ENCODE results near the gene ULK3.

Gene ULK3

GRCh38 chr15:74840851-74841775 is 1.8 kb downstream of the ULK3 start:
- DNase-seq (ENCODE audit: low read depth, low spot score): no peak

DNA sequence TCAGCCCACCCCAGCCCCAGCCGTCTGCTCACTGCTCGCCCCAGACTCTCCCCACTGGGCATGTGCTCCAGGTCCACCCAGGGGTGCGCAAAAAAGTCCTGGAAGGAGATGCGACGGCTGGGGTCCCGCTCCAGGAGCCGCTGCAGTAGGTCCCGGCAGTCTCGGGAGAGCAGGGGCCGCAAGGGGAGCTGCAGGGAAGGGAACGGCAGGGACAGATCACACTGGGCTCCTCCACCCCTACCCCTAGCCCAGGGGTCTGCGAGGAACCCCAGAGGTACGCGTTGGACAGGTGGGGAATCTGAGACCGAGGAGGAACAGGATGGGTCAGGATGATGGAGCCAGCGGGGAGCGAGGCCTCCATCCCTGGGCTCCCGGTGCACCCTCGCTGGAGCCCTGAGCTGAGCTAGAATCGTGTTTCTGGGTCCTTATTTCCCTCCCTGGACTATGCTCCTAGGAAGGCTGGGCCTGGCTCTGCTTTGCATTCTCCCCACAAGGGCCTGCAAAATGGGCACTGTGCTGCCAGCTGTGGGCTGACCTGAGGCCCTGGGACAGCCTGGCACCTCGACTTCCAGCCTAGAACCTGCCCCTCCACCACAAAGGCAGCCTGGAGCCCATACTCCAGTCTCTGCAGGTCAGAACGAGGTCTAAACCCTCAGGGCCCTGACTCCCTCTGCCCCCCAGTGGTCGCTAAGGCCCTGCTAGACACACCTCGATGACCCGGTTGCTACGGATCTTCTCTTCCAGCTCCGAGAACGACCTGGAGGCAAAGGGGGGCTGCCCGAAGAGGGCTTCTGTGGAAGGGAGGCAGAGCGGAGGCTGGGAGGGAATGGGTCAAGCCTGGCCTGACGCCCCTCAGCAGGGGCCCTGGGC is 3.2 kb downstream of the ULK3 start:
- no peak for DNase-seq (ENCODE audit: low read depth, low spot score)

- DNase-seq (ENCODE audit: low read depth, low spot score): no peak
These were observed 4.0 kb downstream of the ULK3 start for GRCh38 chr15:74838746-74839525.

- no peak for DNase-seq (ENCODE audit: low read depth, low spot score)
These were observed 4.8 kb downstream of the ULK3 start for GRCh38 chr15:74838137-74838516.

DNA sequence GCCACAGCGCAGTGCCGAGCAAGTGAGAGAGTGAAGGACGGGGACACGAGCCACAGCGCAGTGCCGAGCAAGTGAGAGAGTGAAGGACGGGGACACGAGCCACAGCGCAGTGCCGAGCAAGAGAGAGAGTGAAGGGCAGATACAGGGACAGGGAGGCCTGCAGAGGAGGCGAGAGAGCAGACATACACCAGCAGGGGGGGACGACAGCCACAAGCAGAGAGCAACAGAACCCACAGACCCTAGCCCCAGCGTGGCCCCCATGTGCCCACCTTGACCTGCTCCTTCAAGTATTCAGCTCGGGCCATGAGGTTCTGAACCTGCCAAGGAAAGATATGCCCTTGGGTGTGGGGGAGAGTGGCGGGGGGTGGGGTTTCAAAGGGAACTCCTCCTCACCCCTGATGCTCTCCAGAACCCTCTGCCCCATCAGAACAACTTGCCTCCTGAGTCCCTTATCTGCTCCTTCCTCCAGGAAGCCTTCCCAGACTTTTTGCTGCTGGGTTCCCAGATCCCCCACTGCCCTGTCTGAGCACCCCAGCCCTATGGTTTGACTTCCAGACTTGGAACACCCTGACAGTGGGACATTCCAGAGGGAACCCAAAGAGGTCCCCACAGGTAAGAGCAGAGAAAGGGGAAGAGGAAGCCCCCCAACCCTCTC is 5.3 kb downstream of the ULK3 start:
- DNase-seq (ENCODE audit: low read depth, low spot score): no peak

DNA sequence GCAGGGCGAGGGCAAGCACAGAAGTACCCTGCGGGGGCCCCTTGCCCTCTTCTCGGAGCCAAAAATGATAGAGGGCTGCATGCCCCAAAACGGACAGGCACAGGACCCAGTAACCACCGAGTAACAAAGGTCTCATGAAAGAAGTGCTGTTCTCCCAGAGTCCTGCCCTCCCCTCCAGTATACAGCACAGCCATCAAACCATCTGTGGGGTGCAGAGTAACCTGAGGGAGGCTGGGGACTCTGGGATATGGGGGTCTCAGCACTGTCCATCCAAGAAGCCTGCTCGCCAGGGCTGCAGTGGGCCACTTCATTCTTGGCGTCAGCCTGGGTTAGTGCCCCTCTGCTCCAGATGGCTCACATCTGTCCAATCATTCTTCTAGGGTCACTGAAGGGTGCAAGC is 6.1 kb downstream of the ULK3 start:
- no peak for DNase-seq (ENCODE audit: low read depth, low spot score)

- no peak for DNase-seq (ENCODE audit: low read depth, low spot score)
These were observed 7.6 kb downstream of the ULK3 start for GRCh38 chr15:74835312-74835823.

- DNase-seq (ENCODE audit: low read depth, low spot score): no peak
These were observed 9.4 kb downstream of the ULK3 start for GRCh38 chr15:74833376-74834107.

- DNase-seq (ENCODE audit: low read depth, low spot score): no peak
These were observed 10.1 kb downstream of the ULK3 start for GRCh38 chr15:74832826-74833225.

DNA sequence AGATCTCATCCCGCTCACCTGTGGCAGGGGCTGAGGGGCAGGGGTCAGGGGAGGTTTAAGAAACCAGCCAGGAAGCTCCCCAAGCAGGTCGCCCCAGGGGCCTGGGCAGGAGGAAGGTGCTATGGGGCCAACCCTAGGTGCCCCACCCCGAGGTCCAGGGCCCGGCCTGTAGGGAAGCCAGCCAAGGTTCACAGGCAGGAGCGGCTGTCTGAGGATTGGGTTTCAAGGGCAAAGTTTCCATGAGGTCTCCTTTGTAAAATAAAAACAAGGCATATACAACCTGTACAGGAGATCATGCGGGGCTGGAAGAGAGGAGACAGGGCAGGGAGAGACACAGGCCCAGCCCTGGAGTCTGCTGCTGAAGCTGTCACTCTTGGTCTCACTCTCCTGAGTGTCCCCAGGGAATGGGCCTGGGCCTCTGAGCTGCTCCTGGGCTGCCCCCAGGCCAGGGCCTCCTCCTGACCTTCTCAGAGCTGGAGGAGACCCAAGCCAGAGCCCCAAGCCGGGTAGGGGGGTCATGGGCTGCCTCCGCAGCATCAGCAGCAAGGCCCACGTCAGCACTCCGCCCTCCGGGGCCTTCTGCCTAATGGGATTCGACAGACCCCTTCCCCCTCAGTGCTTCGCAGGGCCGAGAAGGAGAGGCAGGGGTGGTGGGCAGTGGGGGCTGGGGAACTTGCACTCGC is 11.0 kb downstream of the ULK3 start:
- DNase-seq (ENCODE audit: low read depth, low spot score): no peak

DNA sequence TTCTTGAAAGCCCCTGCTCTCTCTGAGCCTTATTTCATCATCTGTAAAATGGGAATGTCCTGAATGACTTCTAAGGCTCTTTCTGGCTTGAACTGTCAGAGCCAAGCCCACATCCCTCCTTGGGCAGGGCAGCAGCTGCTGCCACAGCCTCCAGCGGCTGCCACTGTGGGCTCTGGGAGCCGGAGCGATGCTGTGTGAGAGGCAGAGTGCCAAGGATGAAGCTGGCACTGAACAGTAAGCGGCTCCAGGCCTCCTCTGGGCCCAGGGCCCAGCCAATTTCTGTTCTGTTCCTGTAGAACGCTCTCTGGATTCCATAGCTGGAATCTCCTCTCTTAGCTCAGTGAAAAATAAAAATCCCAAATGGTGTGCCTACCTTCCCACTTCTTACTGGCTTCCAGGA is 12.1 kb downstream of the ULK3 start:
- no peak for DNase-seq (ENCODE audit: low read depth, low spot score)

GRCh38 chr15:74829991-74830390 is 13.0 kb downstream of the ULK3 start:
- no peak for DNase-seq (ENCODE audit: low read depth, low spot score)

DNA sequence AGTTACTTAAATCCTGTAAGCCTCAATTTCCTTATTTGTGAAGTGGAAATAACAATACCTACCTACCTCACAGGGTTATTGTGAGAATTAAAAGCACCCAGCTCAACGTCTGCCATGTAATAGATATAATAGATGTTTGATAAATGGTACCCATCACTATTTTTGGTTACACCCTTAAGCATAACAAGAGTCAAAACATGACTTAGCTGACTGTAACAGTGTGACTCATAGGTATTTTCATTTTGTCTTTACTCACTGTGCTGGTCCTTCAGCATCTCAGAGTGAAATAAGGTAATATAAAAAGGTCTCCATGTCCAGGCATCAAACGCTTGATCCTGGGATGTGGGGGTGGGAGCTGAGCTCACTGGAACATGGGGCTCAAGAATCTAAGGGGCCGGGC is 13.5 kb downstream of the ULK3 start:
- no peak for DNase-seq (ENCODE audit: low read depth, low spot score)

DNA sequence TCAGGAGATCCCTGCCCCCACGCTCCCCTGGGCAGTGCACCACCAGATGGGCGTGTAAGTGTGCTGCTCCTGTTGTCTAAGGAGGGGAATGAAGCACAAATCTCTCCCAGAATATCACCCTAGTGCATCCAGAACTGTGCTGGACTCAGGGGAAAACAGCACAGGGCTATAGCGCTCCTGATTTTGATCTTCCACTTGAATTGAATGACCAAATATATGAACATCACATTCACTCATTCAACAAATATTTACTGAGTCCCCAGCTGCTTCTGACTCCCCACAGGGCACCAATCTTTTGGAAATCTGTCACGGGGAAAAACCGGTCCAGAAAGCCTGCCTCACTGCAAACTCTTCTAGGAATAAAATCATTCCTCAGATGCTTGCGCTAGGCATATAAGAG is 14.1 kb downstream of the ULK3 start:
- no peak for DNase-seq (ENCODE audit: low read depth, low spot score)

- no peak for DNase-seq (ENCODE audit: low read depth, low spot score)
These were observed 15.3 kb downstream of the ULK3 start for GRCh38 chr15:74827614-74828013.

DNA sequence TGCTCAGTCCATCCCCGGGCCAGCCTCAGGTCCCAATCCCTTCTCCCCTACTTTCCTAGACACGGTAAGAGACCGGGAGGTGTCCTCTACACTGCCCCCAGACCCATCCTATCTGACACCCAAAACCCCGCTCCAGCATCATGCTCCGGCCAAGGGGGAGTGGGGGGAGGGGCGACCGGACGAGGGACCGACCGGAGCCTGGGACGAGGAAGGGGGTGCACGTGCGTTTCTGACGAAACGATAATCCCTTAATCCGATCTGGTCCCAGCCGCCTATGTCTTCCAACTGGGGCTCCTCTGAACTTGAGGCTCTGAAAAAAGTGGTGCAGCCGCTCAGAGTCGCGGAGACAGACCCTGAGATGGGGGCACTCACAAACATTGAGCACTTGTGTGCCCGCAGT is 16.0 kb downstream of the ULK3 start:
- DNase-seq (ENCODE audit: low read depth, low spot score): no peak

- DNase-seq (ENCODE audit: low read depth, low spot score): no peak
These were observed 16.6 kb downstream of the ULK3 start, which contains the start of gene CPLX3 for GRCh38 chr15:74826364-74826819. Gene CPLX3, plus strand, starts transcription at chr15:74826627. Its CDS starts 77 bp downstream, at chr15:74826704.

- DNase-seq (ENCODE audit: low read depth, low spot score): no peak
These were observed 17.1 kb downstream of the ULK3 start for GRCh38 chr15:74825866-74826265.

GRCh38 chr15:74824976-74825375 is 18.0 kb downstream of the ULK3 start:
- DNase-seq (ENCODE audit: low read depth, low spot score): no peak

DNA sequence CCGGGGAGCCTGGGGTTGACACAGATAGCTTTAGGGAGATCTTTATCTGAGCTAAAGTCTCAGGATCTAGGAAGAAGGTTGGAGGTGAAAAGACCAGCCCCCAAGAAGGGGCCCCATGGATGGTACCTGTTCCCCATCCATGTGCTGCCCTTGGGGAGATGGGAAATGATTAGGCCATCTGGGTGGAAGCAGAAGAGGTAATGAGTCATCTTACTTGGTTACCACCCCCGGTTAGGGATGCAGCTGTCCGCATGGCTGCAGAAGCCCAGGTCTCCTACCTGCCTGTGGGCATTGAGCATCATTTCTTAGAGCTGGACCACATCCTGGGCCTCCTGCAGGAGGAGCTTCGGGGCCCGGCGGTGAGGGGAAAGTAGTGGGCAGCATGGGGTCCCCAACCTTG is 19.6 kb downstream of the ULK3 start:
- DNase-seq (ENCODE audit: low read depth, low spot score): no peak
